GM21576 (cell line): Measurements from ENCODE around the gene ARHGAP24.
"Not testable (repeated sequence)": the region's sequence is repeated elsewhere in the genome, so short reads cannot be mapped to it uniquely, and the experiment has no call there.

Source experiments
- ATAC-seq: cut with Tn5 transposase; IDR thresholded peaks from one replicate; pipeline ENCODE4 v1.9.1; 2021; ENCODE audit warnings: mild to moderate bottlenecking, moderate library complexity; ENCODE audit not compliant: unreplicated experiment

ARHGAP24 gene

GRCh38 chr4:85994576-85994975, 519.6 kb downstream of the ARHGAP24 start:
- ATAC-seq: no peak

- peak; percentile 41 for ATAC-seq
Measured at GRCh38 chr4:85995361-85995760, 520.4 kb downstream of the ARHGAP24 start.

- no peak for ATAC-seq
Measured at GRCh38 chr4:86001591-86001990, 526.6 kb downstream of the ARHGAP24 start.

- ATAC-seq: no peak
Measured at GRCh38 chr4:86004030-86004429, 529.1 kb downstream of the ARHGAP24 start.

- ATAC-seq: no peak
Measured at GRCh38 chr4:86006057-86006456, 531.1 kb downstream of the ARHGAP24 start.

GRCh38 chr4:86007042-86007441, 532.1 kb downstream of the ARHGAP24 start:
- no peak for ATAC-seq

GRCh38 chr4:86011117-86011516, 536.2 kb downstream of the ARHGAP24 start:
- no peak for ATAC-seq

- no peak for ATAC-seq
Measured at GRCh38 chr4:86013621-86014020, 538.7 kb downstream of the ARHGAP24 start.

- peak; percentile 91 for ATAC-seq
Measured at GRCh38 chr4:86014599-86014998, 539.6 kb downstream of the ARHGAP24 start.

- no peak for ATAC-seq
Measured at GRCh38 chr4:86015412-86016350, 540.7 kb downstream of the ARHGAP24 start.

- ATAC-seq: no peak
Measured at GRCh38 chr4:86019362-86019761, 544.4 kb downstream of the ARHGAP24 start.

- no peak for ATAC-seq
Measured at GRCh38 chr4:86019906-86020305, 545.0 kb downstream of the ARHGAP24 start.

- not testable (repeated sequence) for ATAC-seq
Measured at GRCh38 chr4:86021671-86022070, 546.7 kb downstream of the ARHGAP24 start.

GRCh38 chr4:86026720-86027119, 551.8 kb downstream of the ARHGAP24 start:
- ATAC-seq: no peak

- no peak for ATAC-seq
Measured at GRCh38 chr4:86031927-86032326, 557.0 kb downstream of the ARHGAP24 start.

GRCh38 chr4:86032476-86033022, 557.6 kb downstream of the ARHGAP24 start:
- no peak for ATAC-seq

- no peak for ATAC-seq
Measured at GRCh38 chr4:86033171-86033570, 558.2 kb downstream of the ARHGAP24 start.

GRCh38 chr4:86034616-86035015, 559.7 kb downstream of the ARHGAP24 start:
- no peak for ATAC-seq

GRCh38 chr4:86035688-86036087, 560.7 kb downstream of the ARHGAP24 start:
- no peak for ATAC-seq

GRCh38 chr4:86036736-86037135, 561.8 kb downstream of the ARHGAP24 start:
- no peak for ATAC-seq

- ATAC-seq: no peak
Measured at GRCh38 chr4:86038037-86038436, 563.1 kb downstream of the ARHGAP24 start.
